ENCODE results near the gene GARNL3. TPM values are rescaled to one million over a fixed set of nuclear protein-coding genes. Genes with fewer than 3 reads are reported as not detected.

The GARNL3 gene
- total and polyA plus RNA-seq, 2 of the 13 experiments (the other 11 are each of a cell fraction or from before 2014, with no cell fraction given): 3.9 to 11.0 TPM

DNA sequence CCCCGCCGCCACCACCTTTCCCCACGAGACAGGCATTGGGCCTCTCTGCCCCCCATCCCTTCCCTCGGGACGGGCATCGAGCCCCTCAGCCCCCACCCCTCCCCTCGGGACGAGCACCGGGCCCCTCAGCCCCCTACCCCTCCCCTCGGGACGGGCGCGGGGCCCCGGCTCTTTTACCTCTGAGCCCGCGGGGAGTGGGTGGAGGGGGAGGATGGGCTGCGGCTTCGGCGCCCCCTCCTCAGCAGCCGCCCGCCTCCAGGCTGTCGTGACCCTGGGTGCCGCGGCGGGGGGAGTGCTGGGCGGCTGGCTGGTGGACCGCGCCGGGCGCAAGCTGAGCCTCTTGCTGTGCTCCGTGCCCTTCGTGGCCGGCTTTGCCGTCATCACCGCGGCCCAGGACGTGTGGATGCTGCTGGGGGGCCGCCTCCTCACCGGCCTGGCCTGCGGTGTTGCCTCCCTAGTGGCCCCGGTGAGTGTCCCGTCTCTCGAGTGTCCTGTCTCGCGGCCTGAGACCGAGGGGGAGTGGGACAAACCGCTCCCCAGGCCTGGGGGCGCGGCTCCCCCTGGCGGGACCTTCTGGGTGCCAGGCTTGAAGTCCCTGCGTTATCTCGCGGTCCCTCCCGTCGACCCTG, 133.2 kb downstream of the GARNL3 start (continued):
- TF ChIP-seq, protein P1, sequence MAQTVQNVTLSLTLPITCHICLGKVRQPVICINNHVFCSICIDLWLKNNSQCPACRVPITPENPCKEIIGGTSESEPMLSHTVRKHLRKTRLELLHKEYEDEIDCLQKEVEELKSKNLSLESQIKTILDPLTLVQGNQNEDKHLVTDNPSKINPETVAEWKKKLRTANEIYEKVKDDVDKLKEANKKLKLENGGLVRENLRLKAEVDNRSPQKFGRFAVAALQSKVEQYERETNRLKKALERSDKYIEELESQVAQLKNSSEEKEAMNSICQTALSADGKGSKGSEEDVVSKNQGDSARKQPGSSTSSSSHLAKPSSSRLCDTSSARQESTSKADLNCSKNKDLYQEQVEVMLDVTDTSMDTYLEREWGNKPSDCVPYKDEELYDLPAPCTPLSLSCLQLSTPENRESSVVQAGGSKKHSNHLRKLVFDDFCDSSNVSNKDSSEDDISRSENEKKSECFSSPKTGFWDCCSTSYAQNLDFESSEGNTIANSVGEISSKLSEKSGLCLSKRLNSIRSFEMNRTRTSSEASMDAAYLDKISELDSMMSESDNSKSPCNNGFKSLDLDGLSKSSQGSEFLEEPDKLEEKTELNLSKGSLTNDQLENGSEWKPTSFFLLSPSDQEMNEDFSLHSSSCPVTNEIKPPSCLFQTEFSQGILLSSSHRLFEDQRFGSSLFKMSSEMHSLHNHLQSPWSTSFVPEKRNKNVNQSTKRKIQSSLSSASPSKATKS (CRISPR knock-in tag; IDR thresholded peaks at IDR 0.05): no peak
- TF ChIP-seq ZNF839 (CRISPR knock-in tag; IDR thresholded peaks at IDR 0.05; ENCODE audit: borderline replicate concordance) (no peak), DMAP1 (CRISPR knock-in tag; IDR thresholded peaks at IDR 0.05) (no peak), POLR2G (IDR thresholded peaks at IDR 0.05; ENCODE audit: low read depth, low read length) (no peak), NR1H2 (CRISPR knock-in tag; IDR thresholded peaks at IDR 0.05; ENCODE audit: borderline replicate concordance, low read depth) (no peak), CHD2 (IDR thresholded peaks at IDR 0.05; ENCODE audit: low read depth, low read length) (peak; percentile 10; the same call in 1 of the 2 replicates), CREM (IDR thresholded peaks at IDR 0.05) (no peak), CREM (CRISPR knock-in tag; IDR thresholded peaks at IDR 0.05) (no peak), ZMYM2 (CRISPR knock-in tag; IDR thresholded peaks at IDR 0.05) (no peak), HMGA1 (CRISPR knock-in tag; conservative IDR thresholded peaks at IDR 0.05) (no peak), ZNF841 (CRISPR knock-in tag; IDR thresholded peaks at IDR 0.05; ENCODE audit: borderline replicate concordance) (no peak)
- TF ChIP-seq, protein P2, sequence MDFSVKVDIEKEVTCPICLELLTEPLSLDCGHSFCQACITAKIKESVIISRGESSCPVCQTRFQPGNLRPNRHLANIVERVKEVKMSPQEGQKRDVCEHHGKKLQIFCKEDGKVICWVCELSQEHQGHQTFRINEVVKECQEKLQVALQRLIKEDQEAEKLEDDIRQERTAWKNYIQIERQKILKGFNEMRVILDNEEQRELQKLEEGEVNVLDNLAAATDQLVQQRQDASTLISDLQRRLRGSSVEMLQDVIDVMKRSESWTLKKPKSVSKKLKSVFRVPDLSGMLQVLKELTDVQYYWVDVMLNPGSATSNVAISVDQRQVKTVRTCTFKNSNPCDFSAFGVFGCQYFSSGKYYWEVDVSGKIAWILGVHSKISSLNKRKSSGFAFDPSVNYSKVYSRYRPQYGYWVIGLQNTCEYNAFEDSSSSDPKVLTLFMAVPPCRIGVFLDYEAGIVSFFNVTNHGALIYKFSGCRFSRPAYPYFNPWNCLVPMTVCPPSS (IDR thresholded peaks at IDR 0.05): no peak
- TF ChIP-seq, protein P3, sequence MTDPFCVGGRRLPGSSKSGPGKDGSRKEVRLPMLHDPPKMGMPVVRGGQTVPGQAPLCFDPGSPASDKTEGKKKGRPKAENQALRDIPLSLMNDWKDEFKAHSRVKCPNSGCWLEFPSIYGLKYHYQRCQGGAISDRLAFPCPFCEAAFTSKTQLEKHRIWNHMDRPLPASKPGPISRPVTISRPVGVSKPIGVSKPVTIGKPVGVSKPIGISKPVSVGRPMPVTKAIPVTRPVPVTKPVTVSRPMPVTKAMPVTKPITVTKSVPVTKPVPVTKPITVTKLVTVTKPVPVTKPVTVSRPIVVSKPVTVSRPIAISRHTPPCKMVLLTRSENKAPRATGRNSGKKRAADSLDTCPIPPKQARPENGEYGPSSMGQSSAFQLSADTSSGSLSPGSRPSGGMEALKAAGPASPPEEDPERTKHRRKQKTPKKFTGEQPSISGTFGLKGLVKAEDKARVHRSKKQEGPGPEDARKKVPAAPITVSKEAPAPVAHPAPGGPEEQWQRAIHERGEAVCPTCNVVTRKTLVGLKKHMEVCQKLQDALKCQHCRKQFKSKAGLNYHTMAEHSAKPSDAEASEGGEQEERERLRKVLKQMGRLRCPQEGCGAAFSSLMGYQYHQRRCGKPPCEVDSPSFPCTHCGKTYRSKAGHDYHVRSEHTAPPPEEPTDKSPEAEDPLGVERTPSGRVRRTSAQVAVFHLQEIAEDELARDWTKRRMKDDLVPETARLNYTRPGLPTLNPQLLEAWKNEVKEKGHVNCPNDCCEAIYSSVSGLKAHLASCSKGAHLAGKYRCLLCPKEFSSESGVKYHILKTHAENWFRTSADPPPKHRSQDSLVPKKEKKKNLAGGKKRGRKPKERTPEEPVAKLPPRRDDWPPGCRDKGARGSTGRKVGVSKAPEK (CRISPR knock-in tag; IDR thresholded peaks at IDR 0.05; ENCODE audit: borderline replicate concordance): no peak
- TF ChIP-seq, protein P4, sequence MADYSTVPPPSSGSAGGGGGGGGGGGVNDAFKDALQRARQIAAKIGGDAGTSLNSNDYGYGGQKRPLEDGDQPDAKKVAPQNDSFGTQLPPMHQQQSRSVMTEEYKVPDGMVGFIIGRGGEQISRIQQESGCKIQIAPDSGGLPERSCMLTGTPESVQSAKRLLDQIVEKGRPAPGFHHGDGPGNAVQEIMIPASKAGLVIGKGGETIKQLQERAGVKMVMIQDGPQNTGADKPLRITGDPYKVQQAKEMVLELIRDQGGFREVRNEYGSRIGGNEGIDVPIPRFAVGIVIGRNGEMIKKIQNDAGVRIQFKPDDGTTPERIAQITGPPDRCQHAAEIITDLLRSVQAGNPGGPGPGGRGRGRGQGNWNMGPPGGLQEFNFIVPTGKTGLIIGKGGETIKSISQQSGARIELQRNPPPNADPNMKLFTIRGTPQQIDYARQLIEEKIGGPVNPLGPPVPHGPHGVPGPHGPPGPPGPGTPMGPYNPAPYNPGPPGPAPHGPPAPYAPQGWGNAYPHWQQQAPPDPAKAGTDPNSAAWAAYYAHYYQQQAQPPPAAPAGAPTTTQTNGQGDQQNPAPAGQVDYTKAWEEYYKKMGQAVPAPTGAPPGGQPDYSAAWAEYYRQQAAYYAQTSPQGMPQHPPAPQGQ (CRISPR knock-in tag; IDR thresholded peaks at IDR 0.05; ENCODE audit: borderline replicate concordance): no peak
- TF ChIP-seq, protein P5, sequence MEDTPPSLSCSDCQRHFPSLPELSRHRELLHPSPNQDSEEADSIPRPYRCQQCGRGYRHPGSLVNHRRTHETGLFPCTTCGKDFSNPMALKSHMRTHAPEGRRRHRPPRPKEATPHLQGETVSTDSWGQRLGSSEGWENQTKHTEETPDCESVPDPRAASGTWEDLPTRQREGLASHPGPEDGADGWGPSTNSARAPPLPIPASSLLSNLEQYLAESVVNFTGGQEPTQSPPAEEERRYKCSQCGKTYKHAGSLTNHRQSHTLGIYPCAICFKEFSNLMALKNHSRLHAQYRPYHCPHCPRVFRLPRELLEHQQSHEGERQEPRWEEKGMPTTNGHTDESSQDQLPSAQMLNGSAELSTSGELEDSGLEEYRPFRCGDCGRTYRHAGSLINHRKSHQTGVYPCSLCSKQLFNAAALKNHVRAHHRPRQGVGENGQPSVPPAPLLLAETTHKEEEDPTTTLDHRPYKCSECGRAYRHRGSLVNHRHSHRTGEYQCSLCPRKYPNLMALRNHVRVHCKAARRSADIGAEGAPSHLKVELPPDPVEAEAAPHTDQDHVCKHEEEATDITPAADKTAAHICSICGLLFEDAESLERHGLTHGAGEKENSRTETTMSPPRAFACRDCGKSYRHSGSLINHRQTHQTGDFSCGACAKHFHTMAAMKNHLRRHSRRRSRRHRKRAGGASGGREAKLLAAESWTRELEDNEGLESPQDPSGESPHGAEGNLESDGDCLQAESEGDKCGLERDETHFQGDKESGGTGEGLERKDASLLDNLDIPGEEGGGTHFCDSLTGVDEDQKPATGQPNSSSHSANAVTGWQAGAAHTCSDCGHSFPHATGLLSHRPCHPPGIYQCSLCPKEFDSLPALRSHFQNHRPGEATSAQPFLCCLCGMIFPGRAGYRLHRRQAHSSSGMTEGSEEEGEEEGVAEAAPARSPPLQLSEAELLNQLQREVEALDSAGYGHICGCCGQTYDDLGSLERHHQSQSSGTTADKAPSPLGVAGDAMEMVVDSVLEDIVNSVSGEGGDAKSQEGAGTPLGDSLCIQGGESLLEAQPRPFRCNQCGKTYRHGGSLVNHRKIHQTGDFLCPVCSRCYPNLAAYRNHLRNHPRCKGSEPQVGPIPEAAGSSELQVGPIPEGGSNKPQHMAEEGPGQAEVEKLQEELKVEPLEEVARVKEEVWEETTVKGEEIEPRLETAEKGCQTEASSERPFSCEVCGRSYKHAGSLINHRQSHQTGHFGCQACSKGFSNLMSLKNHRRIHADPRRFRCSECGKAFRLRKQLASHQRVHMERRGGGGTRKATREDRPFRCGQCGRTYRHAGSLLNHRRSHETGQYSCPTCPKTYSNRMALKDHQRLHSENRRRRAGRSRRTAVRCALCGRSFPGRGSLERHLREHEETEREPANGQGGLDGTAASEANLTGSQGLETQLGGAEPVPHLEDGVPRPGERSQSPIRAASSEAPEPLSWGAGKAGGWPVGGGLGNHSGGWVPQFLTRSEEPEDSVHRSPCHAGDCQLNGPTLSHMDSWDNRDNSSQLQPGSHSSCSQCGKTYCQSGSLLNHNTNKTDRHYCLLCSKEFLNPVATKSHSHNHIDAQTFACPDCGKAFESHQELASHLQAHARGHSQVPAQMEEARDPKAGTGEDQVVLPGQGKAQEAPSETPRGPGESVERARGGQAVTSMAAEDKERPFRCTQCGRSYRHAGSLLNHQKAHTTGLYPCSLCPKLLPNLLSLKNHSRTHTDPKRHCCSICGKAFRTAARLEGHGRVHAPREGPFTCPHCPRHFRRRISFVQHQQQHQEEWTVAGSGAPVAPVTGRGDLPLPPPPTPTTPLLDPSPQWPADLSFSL (CRISPR knock-in tag; IDR thresholded peaks at IDR 0.05): no peak
